Activated CD8-positive, alpha-beta memory T cell treated with anti-CD3 and anti-CD28 coated beads for 48 hours (primary cell): ENCODE measurements around the gene EML6.

Source experiments
- DNase-seq, 3 experiments: peaks; one replicate each; pipeline ENCODE4 v3.0.0-alpha.2; 2020; ENCODE audit warnings: low read depth in 2 of 3, low spot score in 2 of 3

The EML6 gene

GRCh38 chr2:54704688-54705605 lies 18.5 kb upstream of the EML6 start:
- DNase-seq = no peak

- no peak for DNase-seq
These were observed 16.8 kb upstream of the EML6 start for GRCh38 chr2:54706622-54707021.

GRCh38 chr2:54708584-54709335 lies 14.7 kb upstream of the EML6 start:
- no peak for DNase-seq

- no peak for DNase-seq
These were observed 14.1 kb upstream of the EML6 start for GRCh38 chr2:54709336-54709809.

- no peak for DNase-seq
These were observed 13.2 kb upstream of the EML6 start for GRCh38 chr2:54710216-54710615.

DNA sequence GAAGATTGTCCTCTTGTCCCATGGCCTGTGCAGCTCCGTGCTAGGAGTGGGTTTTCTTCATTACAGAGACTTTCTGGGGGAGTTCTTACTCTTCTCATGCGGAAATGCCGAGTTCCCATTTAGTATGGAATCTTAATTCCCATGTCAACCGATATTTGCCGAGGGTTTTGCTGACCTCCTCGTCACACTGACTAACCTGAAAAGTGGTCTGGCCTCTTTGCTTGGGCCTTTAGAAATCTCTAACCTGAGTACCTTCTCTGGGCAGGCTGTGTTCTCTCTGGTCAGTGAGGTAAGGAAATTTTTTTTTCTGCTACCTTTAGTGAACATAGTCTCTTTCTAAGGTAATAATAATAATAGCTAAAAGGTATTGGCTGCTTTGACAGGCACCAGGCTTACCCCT lies 10.9 kb upstream of the EML6 start:
- DNase-seq = no peak

- no peak for DNase-seq
These were observed 8.5 kb upstream of the EML6 start for GRCh38 chr2:54714996-54715395.

GRCh38 chr2:54716375-54716774 lies 7.1 kb upstream of the EML6 start:
- no peak for DNase-seq

DNA sequence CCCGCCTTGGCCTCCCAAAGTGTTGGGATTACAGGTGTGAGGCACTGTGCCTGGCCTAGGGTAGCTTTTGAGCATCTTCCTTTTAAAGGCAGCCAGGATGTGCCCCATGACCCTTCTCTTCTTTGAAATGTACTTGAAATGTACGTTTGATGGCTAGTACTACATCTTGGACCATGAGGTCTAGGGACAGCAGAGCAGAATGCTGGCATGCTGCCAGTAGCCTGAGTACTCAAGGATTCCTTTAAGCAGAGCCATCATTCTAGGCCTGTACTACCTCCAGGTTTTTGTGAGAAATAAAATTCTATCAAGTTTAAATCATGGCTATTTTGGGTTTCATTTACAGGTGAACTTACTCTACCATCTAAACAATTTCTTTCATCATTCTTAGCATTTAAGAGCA lies 2.9 kb upstream of the EML6 start:
- no peak for DNase-seq

DNA sequence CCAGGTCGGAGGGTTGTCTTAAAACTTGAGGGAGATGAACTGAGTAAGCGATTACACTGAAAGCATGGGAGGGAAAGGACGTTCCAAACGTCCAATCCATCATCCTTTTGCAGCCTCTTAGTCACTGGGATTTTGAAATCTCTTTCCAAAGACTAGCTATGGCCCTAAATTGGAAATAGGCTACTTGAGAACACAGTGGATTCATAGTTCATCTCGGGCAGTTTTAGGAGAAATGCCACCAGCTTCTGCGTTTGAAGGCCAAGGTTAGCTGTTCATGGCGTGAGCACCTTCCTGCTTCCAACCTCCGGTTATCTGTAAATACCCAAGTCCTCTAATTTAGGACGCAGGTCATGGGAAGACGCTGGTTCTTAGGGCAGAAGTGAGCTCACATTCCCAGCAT lies 821 bp upstream of the EML6 start:
- no peak for DNase-seq

DNA sequence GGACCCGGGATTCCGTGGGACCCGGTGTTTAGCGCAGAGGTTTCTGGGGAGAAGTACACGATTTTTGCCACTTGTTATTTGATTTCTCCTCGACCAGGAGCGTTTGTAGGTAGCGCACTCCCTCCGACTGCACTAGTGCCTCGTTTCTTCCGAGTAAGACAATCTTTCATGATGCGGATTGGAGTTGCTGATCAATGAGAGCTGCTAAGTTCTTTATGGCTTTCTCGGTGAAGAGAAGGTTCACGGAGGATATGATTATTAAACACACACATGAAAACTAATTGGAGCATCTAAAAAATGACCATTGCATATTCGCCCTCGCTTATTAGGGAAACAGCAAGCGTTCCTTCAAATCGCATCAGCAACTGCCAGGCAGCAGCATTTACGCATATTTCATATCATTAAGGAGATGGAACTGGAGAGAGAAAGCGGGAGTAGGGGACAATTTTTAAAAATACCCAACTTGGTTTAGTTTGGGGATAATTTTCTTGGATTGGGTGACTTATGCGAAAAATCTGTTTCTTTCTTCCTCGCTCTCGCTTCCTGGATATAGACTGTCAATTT lies 616 bp downstream of the EML6 start:
- no peak for DNase-seq

DNA sequence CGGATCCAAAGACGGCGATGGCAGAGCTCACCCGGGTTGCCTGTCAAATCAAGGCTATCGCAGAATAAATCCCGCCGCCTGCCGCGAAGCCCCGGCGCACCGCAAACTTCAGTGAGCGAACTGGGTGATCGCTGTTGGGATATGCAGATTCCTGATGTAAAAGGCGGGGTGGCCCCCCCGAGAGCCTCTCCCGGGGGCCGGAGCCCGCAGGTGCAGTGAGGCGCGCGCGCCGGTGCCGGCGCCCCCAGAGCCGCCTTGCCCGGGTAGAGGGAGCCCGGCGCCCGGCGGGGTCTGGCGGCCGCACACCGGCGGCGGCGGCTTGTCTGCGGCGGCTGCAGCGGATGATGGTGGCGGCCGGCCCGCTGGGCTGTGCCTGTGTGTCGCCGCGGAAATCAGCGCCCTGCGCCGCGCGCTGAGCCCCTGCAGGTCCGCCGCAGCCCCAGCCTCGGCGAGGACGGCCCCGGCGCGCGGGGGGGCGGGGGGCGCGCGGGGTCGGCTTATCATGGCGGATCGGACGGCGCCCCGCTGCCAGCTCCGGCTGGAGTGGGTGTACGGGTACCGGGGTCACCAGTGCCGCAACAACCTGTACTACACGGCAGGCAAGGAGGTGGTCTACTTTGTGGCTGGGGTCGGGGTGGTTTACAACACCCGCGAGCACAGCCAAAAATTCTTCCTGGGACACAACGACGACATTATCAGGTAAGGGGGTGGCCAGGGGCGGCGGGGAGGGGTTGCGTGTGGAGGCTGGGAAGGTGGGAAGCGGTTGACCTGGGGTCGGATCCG lies 1.3 kb downstream of the EML6 start:
- no peak for DNase-seq

DNA sequence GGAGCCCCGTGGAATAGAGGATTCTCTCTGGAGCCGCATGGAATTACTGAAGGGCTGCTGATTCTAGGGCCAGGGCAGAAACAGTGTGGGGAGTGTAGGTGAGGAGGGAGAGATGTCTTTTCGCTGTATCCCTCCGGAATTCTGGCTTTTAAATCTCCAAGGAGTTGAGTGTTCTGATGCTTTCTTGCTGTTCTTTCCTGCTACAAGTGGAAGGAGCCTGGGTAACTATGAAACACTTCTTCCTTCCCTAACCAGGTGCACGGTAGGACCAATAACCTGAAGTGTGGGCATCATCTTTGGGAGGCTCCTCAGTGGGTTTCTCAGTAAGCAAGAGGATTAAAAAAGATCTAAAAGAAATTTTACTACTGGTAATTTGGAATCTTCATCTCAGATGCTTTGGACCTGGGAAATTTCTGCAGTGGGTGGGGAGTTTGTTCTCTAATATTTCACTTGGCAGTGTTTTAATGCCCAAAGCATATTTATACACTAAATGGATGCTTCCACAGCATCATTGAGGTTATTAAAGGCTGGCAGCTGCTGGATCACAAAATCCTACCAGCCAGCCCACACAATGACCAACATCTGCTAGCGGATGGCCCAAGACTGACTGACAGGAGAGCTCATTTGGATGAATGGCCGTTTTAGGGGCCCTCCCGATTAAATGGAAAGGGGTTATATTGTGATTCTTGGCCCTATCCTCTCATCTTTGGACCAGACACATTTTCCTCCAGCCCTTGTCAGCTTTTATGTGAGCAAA lies 2.1 kb downstream of the EML6 start:
- DNase-seq = no peak

DNA sequence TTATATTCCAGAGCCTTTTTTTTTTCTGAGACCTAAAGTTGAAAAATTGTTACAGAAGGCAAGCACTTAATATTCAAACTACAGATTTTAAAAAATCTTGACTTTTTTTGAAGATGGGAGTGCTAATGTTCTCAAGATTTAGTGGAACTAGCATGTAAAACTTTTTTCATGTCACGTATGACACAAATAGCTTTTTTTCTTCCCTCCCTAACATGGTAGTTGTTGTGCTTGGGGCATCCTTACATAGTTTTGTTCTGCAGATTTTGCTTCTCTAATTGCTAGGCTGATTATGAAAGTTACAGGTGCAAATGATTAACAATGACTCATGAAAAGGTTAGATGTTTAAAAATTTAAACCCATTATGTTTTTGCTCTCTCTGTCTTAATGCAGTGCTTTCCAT lies 3.0 kb downstream of the EML6 start:
- no peak for DNase-seq

DNA sequence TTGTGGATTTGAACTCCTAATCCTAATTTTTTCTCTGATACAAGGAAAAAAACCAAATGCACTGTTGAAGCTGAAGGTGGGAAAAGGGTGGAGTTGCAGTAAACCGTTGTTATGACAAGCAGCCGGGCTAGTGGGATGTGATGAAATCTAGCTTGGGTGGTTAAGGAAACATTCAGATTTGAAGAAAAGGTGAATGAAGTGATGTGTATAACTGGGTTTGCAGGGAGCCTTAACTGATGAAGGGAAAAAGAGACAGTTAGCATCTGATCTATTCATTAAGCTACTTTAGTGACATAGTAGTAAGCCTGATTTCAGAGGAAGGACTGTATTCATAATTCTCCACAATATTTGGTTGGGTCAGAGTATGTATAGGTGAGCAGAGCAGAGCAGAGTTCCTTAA lies 3.5 kb downstream of the EML6 start:
- DNase-seq = no peak

GRCh38 chr2:54728669-54729120 lies 5.2 kb downstream of the EML6 start:
- DNase-seq = no peak

DNA sequence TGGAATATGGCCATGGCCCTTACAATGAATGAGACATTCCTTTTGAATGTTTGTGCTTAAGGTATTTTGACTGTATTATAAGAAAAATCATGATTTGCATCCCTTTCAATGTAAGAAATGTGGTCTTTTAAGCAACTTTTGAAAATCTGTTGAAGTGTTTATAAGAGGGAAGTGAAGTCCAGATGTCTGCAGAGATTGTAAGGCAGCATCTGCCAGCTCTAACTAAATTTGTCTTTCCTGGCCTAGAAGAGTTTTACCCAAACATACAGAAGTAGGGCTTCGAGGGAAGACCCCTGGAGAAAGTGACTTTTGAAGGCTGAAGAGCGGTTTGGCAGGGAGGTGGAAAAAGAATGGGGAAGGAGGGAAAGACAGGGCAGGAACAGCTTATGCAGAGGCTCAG lies 12.2 kb downstream of the EML6 start:
- no peak for DNase-seq

DNA sequence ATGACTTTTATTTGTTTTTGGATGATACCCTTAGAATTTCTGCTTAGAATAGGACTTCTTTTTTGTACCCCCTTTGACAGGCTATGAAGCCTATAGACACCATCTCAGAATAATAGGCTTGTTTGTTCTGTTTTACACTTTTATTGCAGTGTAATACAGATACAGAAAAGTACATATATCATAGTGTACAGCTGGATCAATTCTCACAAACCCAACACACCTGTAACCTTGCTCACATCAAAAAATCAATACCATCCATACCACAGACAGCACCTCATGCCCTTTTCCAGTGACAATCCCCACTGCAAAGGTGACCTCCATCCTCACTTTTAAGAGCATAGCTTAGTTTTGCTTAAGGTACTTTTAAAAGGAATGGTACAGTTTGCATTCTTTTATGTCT lies 14.8 kb downstream of the EML6 start:
- DNase-seq = no peak

DNA sequence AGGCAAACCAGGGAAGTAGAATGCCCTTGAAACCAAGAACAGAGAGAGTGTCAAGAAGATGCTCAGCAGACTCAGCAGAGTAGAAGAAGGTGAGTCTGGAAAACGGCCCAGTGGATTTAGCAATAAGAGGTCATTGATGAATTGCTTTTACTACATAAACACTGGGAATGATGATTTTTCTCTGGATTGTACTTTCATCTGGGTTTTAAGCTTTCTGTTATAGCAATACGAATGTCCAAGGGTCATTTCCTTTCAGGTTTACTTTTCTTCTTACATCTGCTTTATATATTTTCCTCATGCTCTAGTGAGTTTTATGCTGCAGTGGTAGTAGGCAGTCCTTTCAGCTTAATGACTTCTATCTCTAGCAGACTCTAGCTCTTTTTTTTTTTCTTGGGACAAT lies 16.9 kb downstream of the EML6 start:
- DNase-seq = no peak

GRCh38 chr2:54741250-54741649 lies 17.8 kb downstream of the EML6 start:
- DNase-seq = no peak
